Activated CD8-positive, alpha-beta T cell treated with anti-CD3 and anti-CD28 coated beads for 36 hours (primary cell): ENCODE measurements around the gene RFPL4AL1. TPM values are rescaled to one million over a fixed set of nuclear protein-coding genes. Genes with fewer than 3 reads are reported as not detected.
"Not testable (repeated sequence)": the region's sequence is repeated elsewhere in the genome, so short reads cannot be mapped to it uniquely, and the experiment has no call there.

Experiments used
- ATAC-seq: fragments of 200-7000 bp; cut with Tn5 transposase; one replicate; pipeline ENCODE4 v1.10.0; 2021; ENCODE audit warnings: mild to moderate bottlenecking, moderate library complexity
- CTCF ChIA-PET: fragments of 350-600 bp; sonication (Branson Sonifier 250); formaldehyde crosslinking; loops from one replicate; lab custom pipeline; 2021; ENCODE audit warnings: antibody characterized with exemption; lab: Charles Lee
- POLR2A ChIA-PET: fragments of 350-600 bp; sonication (Branson Sonifier 250); formaldehyde crosslinking; loops from one replicate; lab custom pipeline; 2021; ENCODE audit warnings: antibody characterized with exemption; lab: Charles Lee
- DNase-seq: peaks from one replicate; pipeline ENCODE4 v3.0.0-alpha.2; 2020
- H3K27ac Mint-ChIP-seq: one replicate; pipeline ENCODE4 v1.8.0; 2021; ENCODE audit warnings: mild to moderate bottlenecking, mixed read lengths
- H3K27me3 Mint-ChIP-seq: one replicate; pipeline ENCODE4 v1.8.0; 2021; ENCODE audit warnings: mixed read lengths
- H3K36me3 Mint-ChIP-seq: one replicate; pipeline ENCODE4 v1.8.0; 2021; ENCODE audit warnings: low read depth, mixed read lengths
- H3K4me1 Mint-ChIP-seq: one replicate; pipeline ENCODE4 v1.8.0; 2021; ENCODE audit warnings: low read depth, mixed read lengths
- H3K4me3 Mint-ChIP-seq: one replicate; pipeline ENCODE4 v1.8.0; 2021; ENCODE audit warnings: mild to moderate bottlenecking, moderate library complexity, mixed read lengths
- H3K9me3 Mint-ChIP-seq: one replicate; pipeline ENCODE4 v1.8.0; 2021; ENCODE audit warnings: mixed read lengths
- CTCF ChIP-seq: fragments of 200-600 bp; IDR thresholded peaks from one replicate; pipeline ENCODE4 v1.8.0; 2022; ENCODE audit warnings: antibody characterized with exemption, mild to moderate bottlenecking
- intact Hi-C: fragments of 100-400 bp; cut with micrococcal nuclease; formaldehyde crosslinking; loops from one replicate; pipeline ENCODE4 v1.10.0; 2022
- total RNA-seq, 2 experiments: library from RNA; stranded (reverse); gene quantifications; one replicate each; pipeline ENCODE4 v1.2.3, GENCODE V29; 2021

The RFPL4AL1 gene
- total RNA-seq, 2 experiments from 2014 or later = not detected

DNA sequence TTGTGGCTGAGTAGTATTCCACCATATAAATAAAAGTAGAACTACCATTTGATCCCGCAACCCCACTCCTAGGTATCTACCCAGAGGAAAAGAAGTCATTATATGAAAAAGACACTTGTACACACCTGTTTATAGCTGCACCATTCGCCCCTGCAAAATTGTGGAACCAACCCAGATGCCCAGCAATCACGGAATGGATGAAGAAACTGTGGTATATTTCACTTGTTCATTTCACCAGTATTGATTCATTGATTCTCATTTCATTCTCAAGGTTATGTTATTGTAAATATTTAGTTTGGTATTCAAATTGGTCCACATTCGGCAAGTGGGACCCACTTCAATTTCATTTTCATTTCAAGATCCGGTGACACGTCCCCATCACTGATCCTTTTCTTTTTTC lies 18.2 kb upstream of the RFPL4AL1 start:
- intact Hi-C loops = no loop called here
- TF ChIP-seq CTCF = no peak
- no peak for DNase-seq
- Mint-ChIP-seq H3K27ac (no peak overlapping the region), H3K36me3 (no peaks in the 10 kb centered on the region), H3K4me3 (no peak overlapping the region), H3K4me1 (no peaks in the 10 kb centered on the region), H3K9me3 (no peaks in the 10 kb centered on the region), H3K27me3 (peaks cover 10% of the 10 kb centered on the region)
- ATAC-seq = no peak
- ChIA-PET CTCF (no interaction called here), POLR2A (no interaction called here)

DNA sequence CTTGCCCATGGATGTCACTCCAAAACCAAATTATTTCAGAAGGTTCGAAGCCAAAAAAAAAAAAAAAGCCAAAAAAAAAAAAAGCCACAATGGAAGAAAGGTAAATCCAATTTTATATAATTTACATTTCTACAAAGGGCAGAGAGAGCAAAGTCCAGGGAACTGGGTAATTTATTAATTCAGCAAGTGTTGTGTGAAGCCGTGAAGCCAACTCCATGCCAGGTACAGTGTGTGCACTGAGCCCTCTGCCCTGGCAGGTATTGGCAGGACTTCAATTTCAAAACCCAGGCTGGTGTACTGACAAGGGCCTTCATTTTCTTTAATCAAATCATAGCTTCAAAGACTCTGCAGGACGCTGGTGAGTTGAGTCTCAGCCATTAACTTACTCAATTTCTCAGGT lies 15.5 kb upstream of the RFPL4AL1 start:
- Mint-ChIP-seq H3K36me3 (no peaks in the 10 kb centered on the region), H3K9me3 (no peaks in the 10 kb centered on the region), H3K4me3 (no peak overlapping the region), H3K27ac (no peak overlapping the region), H3K4me1 (no peaks in the 10 kb centered on the region), H3K27me3 (peaks cover 18% of the 10 kb centered on the region)
- POLR2A ChIA-PET = no interaction called here
- ATAC-seq (no peak), DNase-seq (no peak)
- intact Hi-C loops = no loop called here
- CTCF ChIA-PET = no interaction called here
- TF ChIP-seq CTCF = no peak

GRCh38 chr19:55756808-55757207 lies 12.1 kb upstream of the RFPL4AL1 start:
- not testable (repeated sequence) for H3K27ac Mint-ChIP-seq, H3K9me3 Mint-ChIP-seq

DNA sequence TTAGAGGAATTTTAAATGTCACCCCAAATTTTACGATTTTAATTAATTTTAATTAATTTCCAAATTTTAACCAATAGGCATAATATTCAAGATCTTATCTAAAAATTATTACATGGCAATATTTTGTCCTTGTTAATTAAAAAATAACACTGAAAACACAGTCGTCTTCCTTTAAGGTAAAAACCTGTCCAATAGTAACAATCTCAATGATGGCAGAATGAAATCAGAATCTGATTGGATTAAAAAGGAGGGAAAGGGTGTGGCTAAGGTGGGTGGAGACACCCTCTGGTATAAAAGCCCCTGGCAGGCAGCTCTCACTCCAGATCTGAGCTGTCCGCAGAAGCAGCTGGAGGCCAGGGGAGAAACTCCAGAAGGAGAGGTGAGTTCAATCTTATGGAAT lies 10.1 kb upstream of the RFPL4AL1 start, which contains the start of gene RFPL4A:
RFPL4A (plus strand) TSS at position 301 of the 400 bp plus-strand sequence. CDS start 2,704 bp downstream, outside the sequence.
- intact Hi-C loops, ATAC-seq, H3K4me3 Mint-ChIP-seq, H3K27ac Mint-ChIP-seq, H3K36me3 Mint-ChIP-seq, CTCF ChIA-PET, H3K9me3 Mint-ChIP-seq, H3K4me1 Mint-ChIP-seq, DNase-seq, POLR2A ChIA-PET: not testable (repeated sequence)
- H3K27me3 Mint-ChIP-seq = peaks cover 23% of the 10 kb centered on the region

More at GRCh38 chr19:55756808-55757207, 12.1 kb upstream of the RFPL4AL1 start:
- intact Hi-C loops, ATAC-seq, H3K4me3 Mint-ChIP-seq, POLR2A ChIA-PET, CTCF ChIA-PET, DNase-seq, H3K36me3 Mint-ChIP-seq, H3K4me1 Mint-ChIP-seq: not testable (repeated sequence)
- H3K27me3 Mint-ChIP-seq = peaks cover 23% of the 10 kb centered on the region

GRCh38 chr19:55766466-55766865 lies 2.5 kb upstream of the RFPL4AL1 start:
- H3K4me1 Mint-ChIP-seq = no peaks in the 10 kb centered on the region
- H3K4me3 Mint-ChIP-seq = no peak overlapping the region
- H3K27ac Mint-ChIP-seq = no peak overlapping the region
- no peak for DNase-seq
- POLR2A ChIA-PET = no interaction called here
- H3K27me3 Mint-ChIP-seq = peaks cover 25% of the 10 kb centered on the region
- TF ChIP-seq CTCF = no peak
- no peak for ATAC-seq
- CTCF ChIA-PET = no interaction called here
- peaks cover 6% of the 10 kb centered on the region for H3K9me3 Mint-ChIP-seq
- intact Hi-C loops = no loop called here
- no peaks in the 10 kb centered on the region for H3K36me3 Mint-ChIP-seq

- POLR2A ChIA-PET, CTCF ChIA-PET, H3K4me3 Mint-ChIP-seq, H3K9me3 Mint-ChIP-seq, intact Hi-C loops, H3K27ac Mint-ChIP-seq, ATAC-seq, H3K4me1 Mint-ChIP-seq, H3K36me3 Mint-ChIP-seq, DNase-seq: not testable (repeated sequence)
- H3K27me3 Mint-ChIP-seq = peaks cover 28% of the 10 kb centered on the region
Observed at GRCh38 chr19:55769632-55770031, 714 bp downstream of the RFPL4AL1 start.
